ENCODE results near the gene HSD11B1L.
"Not testable (repeated sequence)": the region's sequence is repeated elsewhere in the genome, so short reads cannot be mapped to it uniquely, and the experiment has no call there.

Gene HSD11B1L

DNA sequence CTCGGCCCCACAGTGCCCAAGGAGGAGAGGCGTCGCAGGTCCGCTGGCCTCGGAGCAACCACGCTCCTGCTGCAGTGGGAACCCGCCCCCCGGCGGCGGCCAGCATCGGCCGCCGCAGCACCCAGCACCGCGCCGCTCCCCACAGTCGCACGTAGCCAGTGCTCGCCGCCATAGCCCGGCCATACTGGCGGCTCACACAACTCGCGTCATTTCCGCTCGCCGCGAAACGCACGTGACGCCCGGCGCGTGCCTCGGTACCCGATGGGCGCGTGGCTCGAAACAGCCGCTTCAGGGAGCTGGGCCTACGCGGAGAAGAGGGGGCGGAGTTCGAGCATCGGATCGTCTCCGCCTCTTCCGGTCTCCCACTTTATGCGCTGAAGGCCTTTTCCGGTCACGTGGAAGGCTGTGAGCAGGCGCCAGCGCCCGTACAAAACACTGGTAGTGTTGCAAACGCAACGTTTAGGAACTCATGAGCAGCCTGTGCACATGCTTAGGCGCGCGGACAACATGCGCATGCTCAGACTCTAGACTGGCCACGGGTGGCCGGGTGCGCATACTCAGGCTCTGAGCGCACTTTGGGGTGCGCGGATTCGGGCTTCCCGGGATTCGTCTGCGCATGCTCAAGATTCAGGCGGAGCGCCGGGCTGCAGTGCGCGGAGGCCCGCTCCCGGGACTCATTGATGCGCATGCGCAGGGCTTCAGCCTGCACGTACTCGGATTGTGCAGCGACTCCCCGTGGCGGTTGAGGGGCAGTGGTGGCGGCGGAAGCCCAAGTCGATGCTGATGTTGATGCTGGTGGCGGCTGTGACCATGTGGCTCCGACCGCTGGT, 39.3 kb downstream of the HSD11B1L start, which contains the start of the genes CATSPERD and LONP1:
Gene CATSPERD (plus strand): TSS at position 677 of the 830 bp plus-strand sequence. CDS start 101 bp downstream, at position 778.
Gene LONP1 (minus strand): TSS at position 186 of the 830 bp plus-strand sequence. CDS start 14 bp downstream, at position 172.
- Histone ChIP-seq H3K4me1 (ENCODE audit: insufficient read depth, low read length) (peaks cover 12% of the 10 kb centered on the region), H3K4me3 (ENCODE audit: low read length) (peak within 1 kb of the TSS; percentile 83), H3K27me3 (ENCODE audit: insufficient read depth, low read length) (no peaks in the 10 kb centered on the region), H3K9me3 (ENCODE audit: low read length) (no peaks in the 10 kb centered on the region), H2AFZ (ENCODE audit: low read depth, low read length) (peak within 1 kb of the TSS; percentile 65), H3K36me3 (ENCODE audit: insufficient read depth, low read length) (peaks cover 7% of the 10 kb centered on the region)

DNA sequence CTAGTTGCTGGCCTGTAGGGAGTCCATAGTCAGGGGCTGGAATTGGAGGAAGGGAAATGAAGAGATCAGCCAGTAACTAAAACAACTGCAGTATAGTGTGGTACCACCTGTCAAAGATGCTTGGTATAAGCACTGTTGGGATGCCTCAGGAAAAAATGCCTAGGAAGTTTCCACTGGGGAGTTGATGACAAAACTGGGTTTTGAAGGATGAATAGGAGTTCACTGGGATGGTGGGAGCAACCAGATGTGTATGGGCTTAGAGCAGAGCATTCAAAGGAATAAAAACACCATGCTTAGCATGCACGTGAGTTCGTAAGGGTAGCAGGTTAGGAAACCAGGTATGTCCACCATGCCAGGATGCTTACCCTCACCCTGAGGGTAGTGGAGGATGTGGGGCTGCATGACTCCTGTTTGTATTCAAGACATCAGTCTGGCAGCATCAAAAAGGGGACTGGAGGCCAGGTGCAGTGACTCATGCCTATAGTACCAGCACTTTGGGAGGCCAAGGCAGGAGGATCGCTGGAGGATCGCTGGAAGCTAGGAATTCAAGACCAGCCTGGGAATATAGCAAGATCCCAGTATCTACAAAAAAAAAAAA, 46.7 kb downstream of the HSD11B1L start:
- H2AFZ ChIP-seq (ENCODE audit: low read depth, low read length): no peak overlapping the region
- H3K4me3 ChIP-seq (ENCODE audit: low read length): no peak overlapping the region
- no peaks in the 10 kb centered on the region for H3K27me3 ChIP-seq (ENCODE audit: insufficient read depth, low read length)
- no peaks in the 10 kb centered on the region for H3K9me3 ChIP-seq (ENCODE audit: low read length)
- H3K4me1 ChIP-seq (ENCODE audit: insufficient read depth, low read length): no peaks in the 10 kb centered on the region
- H3K36me3 ChIP-seq (ENCODE audit: insufficient read depth, low read length): no peaks in the 10 kb centered on the region

DNA sequence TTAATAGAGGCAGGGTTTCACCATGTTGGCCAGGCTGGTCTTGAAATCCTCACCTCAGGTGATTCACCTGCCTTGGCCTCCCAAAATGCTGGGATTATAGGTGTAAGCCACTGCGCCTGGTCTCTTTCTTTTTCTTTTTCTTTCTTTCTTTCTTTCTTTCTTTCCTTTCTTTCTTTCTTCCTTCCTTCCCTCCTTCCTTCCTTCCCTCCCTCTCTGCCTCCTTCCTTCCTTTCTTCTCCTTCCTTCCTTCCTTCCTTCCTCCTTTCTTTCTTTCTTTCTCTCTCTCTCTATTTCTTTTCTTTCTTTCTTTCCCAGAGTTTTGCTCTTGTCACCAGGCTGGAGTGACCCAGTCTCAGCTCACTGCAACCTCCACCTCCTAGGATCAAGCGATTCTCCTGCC, 52.3 kb downstream of the HSD11B1L start:
- not testable (repeated sequence) for H3K27me3 ChIP-seq (ENCODE audit: insufficient read depth, low read length); H3K9me3 ChIP-seq (ENCODE audit: low read length); H3K4me1 ChIP-seq (ENCODE audit: insufficient read depth, low read length); H3K36me3 ChIP-seq (ENCODE audit: insufficient read depth, low read length); H3K4me3 ChIP-seq (ENCODE audit: low read length); H2AFZ ChIP-seq (ENCODE audit: low read depth, low read length)
